BJ (cell line): Measurements from ENCODE around the gene TALDO1. TPM values are rescaled to one million over a fixed set of nuclear protein-coding genes. Genes with fewer than 3 reads are reported as not detected.
A peak's percentile ranks its signal among the peaks of the same experiment; 100 is the strongest.

Source experiments
- CTCF ChIA-PET: fragments of 350-600 bp; formaldehyde crosslinking; extraction: SDS; loops from one replicate; lab custom pipeline; 2021; ENCODE audit warnings: antibody characterized with exemption, inconsistent platforms; lab: Yijun Ruan, JAX
- POLR2A ChIA-PET: fragments of 300-600 bp; sonication (Branson Sonifier 250); formaldehyde crosslinking; extraction: SDS; loops from one replicate; lab custom pipeline; 2021; ENCODE audit warnings: antibody characterized with exemption; lab: Charles Lee
- DNase-seq: peaks from one replicate; pipeline ENCODE4 v3.0.0-alpha.2; 2011; ENCODE audit warnings: low read depth
- H3K27me3 ChIP-seq: 2 replicates; pipeline ENCODE4 v1.6.0; 2011; ENCODE audit warnings: low read length; ENCODE audit not compliant: control insufficient read depth, insufficient read depth
- H3K36me3 ChIP-seq: 2 replicates; pipeline ENCODE4 v1.5.1; 2011; ENCODE audit warnings: low read length; ENCODE audit not compliant: control insufficient read depth, insufficient read depth
- H3K4me3 ChIP-seq: 2 replicates; pipeline ENCODE4 v1.5.1; 2011; ENCODE audit warnings: low read depth, mild to moderate bottlenecking, control low read depth, low read length
- polyA minus RNA-seq: library from RNA; depleted of rRNA, polyadenylated mRNA; stranded (reverse); fragments of >200 nt; gene quantifications from 2 replicates; pipeline ENCODE4 v1.2.3, GENCODE V29; 2011; rRNA and poly(A)+ RNA removed
- polyA plus RNA-seq: library from polyadenylated mRNA; depleted of rRNA; stranded (reverse); fragments of >200 nt; gene quantifications from 2 replicates; pipeline ENCODE4 v1.2.3, GENCODE V29; 2011; rRNA removed
- TF ChIP-seq, protein P1 (sequence below): IDR thresholded peaks from 2 replicates; pipeline ENCODE4 v1.5.1; 2011; ENCODE audit warnings: low read depth, mild to moderate bottlenecking, control low read depth, inconsistent platforms, low read length, moderate library complexity; ENCODE audit not compliant: insufficient read depth

TALDO1 gene
- polyA plus RNA-seq (209 and 278 TPM in 2 replicates), polyA minus RNA-seq (77.7 and 83.2 TPM in 2 replicates)

DNA sequence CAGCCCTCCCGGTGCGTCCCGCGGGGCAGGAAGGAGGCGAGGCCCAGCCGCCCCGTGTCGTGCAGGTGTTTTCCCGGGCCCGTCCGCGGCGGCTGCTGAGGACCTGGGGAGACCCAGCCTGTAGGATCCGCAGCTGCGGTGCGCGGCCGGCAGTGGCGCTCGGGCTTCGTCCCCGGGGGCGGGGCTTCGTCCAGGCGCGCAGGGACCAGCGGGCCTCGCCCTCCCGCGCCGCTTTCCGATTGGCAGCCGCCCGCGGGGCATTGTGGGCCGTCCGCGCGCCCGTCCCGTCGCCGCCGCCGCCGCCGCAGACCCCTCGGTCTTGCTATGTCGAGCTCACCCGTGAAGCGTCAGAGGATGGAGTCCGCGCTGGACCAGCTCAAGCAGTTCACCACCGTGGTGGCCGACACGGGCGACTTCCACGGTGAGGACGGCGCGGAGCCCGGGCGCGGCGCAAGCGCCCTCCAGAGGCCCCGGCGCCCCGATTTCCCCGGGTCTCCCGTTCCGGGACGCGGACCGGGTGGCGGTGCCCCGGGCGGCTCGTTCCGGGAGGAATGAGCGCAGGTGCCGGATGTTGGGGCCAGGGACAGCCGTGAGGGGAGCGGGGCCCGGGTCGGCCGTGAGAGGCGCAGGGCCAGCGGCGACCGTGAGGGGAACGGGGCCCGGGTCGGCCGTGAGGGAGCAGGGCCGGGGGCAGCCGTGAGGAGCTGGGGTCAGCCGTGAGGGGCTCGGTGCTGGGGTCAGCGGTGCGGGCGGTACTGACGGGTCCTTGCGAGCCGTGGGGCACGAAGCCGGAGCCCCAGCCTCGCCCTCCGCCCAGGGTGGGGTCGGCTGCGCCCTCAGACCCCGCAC is at the start of gene TALDO1:
TSS of gene TALDO1 (plus strand) at position 307 of the 849 bp plus-strand sequence. CDS start at position 325, 18 bp downstream.
- CTCF ChIA-PET, result interaction anchor here (1.0 to 4.4 kb wide), 10 partner anchors 10 to 192 kb away, joined by 3 to 20 read pairs (median 5); no protein-coding TSS in a partner anchor

DNA sequence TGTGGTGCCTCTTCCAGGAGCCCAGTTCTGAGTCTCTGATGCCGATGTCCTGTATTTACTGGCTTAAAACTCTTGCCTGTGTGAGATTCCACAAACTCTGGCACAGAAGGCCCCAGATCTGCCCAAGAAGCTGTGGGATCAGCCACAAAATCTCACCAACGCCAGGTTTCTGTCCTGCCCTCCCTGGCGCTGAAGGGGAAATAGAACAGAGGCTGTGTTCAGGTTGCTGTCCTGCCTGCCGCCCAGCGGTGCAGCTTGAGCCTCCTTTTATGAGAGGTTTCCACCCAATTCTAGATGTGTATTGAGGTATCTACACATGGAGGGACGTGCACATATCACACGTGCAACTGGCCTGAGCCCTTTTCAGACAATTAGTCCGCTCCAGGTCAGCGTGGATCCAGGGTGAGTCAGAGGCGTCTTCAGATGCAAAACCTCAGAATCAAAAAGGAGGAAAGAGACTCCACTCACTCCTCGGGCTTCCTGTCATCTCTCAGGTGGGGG is 49.4 kb upstream of the TALDO1 start:
- ChIA-PET POLR2A (no interaction called here), CTCF (interaction anchor here (1.0 to 5.1 kb wide), 5 partner anchors 9 to 249 kb away, joined by 3 to 40 read pairs (median 5); no protein-coding TSS in a partner anchor)
- no peak for DNase-seq
- TF ChIP-seq, protein P1, sequence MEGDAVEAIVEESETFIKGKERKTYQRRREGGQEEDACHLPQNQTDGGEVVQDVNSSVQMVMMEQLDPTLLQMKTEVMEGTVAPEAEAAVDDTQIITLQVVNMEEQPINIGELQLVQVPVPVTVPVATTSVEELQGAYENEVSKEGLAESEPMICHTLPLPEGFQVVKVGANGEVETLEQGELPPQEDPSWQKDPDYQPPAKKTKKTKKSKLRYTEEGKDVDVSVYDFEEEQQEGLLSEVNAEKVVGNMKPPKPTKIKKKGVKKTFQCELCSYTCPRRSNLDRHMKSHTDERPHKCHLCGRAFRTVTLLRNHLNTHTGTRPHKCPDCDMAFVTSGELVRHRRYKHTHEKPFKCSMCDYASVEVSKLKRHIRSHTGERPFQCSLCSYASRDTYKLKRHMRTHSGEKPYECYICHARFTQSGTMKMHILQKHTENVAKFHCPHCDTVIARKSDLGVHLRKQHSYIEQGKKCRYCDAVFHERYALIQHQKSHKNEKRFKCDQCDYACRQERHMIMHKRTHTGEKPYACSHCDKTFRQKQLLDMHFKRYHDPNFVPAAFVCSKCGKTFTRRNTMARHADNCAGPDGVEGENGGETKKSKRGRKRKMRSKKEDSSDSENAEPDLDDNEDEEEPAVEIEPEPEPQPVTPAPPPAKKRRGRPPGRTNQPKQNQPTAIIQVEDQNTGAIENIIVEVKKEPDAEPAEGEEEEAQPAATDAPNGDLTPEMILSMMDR, result no peak
- H3K27me3 ChIP-seq, result no peaks in the 10 kb centered on the region
- peaks cover 13% of the 10 kb centered on the region for H3K36me3 ChIP-seq
- no peak overlapping the region for H3K4me3 ChIP-seq

More for the DNA sequence above, at the start of gene TALDO1:
- Histone ChIP-seq H3K4me3 (peak within 1 kb of the TSS; percentile 93), H3K27me3 (no peaks in the 10 kb centered on the region), H3K36me3 (peaks cover 2% of the 10 kb centered on the region; the same call in 1 of the 2 replicates)
- DNase-seq, result peak; percentile 30
- TF ChIP-seq, protein P1, result 0 out of 2 replicates have a peak, but pooled peaks have one; percentile 8
- POLR2A ChIA-PET, result no interaction called here

- H3K36me3 ChIP-seq, result peaks cover 14% of the 10 kb centered on the region
- POLR2A ChIA-PET, result no interaction called here
- no peaks in the 10 kb centered on the region for H3K27me3 ChIP-seq
- H3K4me3 ChIP-seq, result no peak overlapping the region
- CTCF ChIA-PET, result interaction anchor here (1.1 to 5.1 kb wide), 2 partner anchors 8 to 30 kb away, joined by 3 to 40 read pairs; no protein-coding TSS in a partner anchor
- no peak for DNase-seq
- TF ChIP-seq, protein P1, result no peak
Measured at GRCh38 chr11:698493-699115, 48.7 kb upstream of the TALDO1 start.

GRCh38 chr11:699116-699508 is 48.2 kb upstream of the TALDO1 start:
- ChIA-PET POLR2A (no interaction called here), CTCF (interaction anchor here (5.1 kb wide), 1 partner anchor 29 kb away, joined by 40 read pairs; no protein-coding TSS in a partner anchor)
- Histone ChIP-seq H3K27me3 (no peaks in the 10 kb centered on the region), H3K4me3 (no peak overlapping the region), H3K36me3 (peaks cover 14% of the 10 kb centered on the region)
- TF ChIP-seq, protein P1, result no peak
- DNase-seq, result no peak
